SIG-M5 treated with dmso at 0.1 percent for 504 hours (cell line): Measurements from ENCODE around the gene SHB.

Experiments
- DNase-seq: peaks from one replicate; lab custom pipeline; 2025; ENCODE audit not compliant: unreplicated experiment; lab: John Stamatoyannopoulos, UW

Gene SHB

GRCh38 chr9:37992924-37993349 lies 76.1 kb downstream of the SHB start:
- peak; percentile 74 for DNase-seq

DNA sequence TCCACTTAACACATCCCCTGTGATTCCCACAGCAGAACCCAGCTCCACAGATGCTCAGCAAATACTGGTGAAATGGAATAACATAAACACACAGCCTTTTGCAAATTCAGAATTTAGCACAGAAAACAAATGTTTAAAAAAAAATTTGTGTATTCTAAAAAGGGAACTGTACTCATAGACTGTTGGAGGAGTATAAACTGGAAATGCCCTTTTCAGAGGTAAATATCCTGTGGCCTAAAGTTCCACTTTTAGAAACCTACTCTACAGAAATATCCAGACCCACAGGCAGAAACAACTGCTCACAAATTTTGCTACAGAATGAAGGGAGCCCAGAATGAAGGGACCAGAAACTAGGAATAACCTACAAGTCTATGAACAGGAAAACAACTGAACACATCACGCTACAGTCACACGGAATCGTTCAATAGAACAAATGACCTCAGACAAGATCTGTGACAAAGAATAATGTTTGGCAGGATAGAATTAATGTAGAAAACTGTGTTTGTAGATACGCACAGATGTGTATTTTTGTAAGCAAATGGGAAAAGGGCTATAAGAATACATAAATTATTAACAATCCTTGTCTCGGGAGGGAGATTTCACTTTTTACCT lies 78.5 kb downstream of the SHB start:
- DNase-seq, result no peak

GRCh38 chr9:37989701-37990100 lies 79.3 kb downstream of the SHB start:
- no peak for DNase-seq

GRCh38 chr9:37988602-37989001 lies 80.4 kb downstream of the SHB start:
- DNase-seq, result no peak

DNA sequence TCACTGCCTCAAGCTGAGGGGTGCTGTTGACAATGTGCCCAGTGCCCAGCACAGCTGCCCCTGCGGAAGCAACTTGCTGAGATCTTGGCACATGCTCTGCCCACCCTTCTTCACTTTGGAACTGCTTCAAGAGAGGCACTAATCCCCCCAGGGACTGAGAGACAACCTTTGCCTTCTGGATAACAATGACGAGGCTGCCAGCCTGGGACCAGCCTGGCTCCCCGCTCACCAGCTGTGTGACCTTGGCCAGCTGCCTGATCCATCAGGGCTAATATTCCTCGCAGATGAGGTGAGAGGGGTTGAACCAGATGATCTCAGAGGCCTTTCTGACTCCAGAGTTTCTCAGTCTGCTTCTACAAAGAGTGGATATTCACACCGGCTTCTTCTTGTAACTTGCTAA lies 81.0 kb downstream of the SHB start:
- DNase-seq, result no peak

GRCh38 chr9:37987467-37987981 lies 81.5 kb downstream of the SHB start:
- no peak for DNase-seq

- no peak for DNase-seq
These were observed 82.2 kb downstream of the SHB start for GRCh38 chr9:37986771-37987258.

GRCh38 chr9:37986001-37986400 lies 83.0 kb downstream of the SHB start:
- DNase-seq, result no peak

DNA sequence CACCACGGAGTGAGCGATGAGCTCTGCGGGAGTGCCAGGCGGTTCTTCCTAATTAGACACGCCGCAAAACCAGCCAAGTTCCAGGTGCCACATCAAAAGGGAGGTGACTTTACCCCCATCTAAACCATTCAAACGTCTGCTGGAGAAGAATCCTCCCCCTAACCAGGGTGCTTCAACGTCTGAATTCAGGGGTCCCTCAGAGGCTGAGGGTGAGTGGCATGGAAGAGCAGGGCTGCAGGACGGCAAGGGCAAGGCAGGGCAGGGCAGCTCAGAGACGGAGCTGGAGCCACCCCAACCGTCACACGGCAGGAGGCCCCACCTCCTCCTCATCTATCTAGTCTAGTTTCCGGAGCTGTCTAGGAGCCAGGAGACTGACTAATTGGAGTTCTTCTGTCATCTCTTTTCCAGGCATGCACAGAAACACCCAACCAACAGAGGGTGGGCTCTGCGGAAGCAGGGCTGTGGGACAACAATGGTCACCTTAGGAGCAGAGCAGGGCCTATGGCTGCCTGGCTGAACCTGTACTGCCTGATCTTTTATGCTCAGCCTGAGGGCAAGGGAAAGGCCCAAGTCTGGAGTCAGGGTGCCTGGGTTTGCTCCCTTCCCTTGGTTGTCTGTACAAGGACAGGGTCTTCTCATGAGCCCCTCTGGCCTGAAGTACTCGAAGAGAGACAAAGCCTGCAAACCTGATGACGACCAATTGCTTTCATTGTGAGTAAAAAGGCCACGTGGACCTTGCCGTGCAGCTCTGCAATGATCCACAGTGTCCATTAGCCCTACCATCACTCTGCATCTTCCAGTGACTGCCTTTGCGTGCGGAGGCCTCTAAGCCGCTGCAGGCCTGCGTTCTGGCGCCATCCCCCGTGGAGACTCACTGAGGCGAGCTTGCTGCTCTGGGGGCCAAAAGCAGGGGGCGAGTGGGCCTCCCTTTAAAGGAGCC lies 84.1 kb downstream of the SHB start:
- no peak for DNase-seq

- DNase-seq, result no peak
These were observed 84.8 kb downstream of the SHB start for GRCh38 chr9:37984278-37984671.

DNA sequence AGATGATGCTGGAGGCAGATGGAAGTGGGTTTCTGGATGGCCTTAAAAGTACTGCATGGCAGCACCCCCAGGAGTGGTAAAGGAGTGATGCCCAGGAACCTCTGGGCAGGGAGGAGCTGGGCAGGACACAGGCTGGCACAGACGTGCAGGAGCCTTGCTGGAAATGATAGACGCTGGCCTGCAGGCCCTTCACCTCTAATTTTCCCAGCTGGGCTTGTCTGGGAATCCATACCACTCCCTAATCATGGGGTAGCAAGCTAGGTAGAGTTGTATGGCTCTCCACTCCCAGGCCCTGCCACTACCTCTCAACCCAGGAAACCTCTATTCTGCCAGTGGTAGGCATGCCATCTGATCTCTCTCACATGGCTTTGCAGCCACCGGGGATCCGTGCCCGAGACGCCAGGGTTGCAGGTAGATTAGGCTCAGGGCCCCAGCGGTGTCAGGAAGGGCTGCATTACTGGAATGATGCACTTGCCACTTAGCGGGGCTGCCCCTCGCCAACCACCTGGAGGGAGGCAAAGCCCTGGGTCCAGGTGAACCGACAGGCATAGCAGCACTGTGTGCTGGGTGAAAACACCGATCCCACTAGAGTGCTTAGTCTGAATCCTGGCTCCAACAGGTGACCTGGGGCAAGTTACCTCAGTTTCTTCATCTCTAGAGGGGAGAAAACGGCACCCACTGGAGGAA lies 85.5 kb downstream of the SHB start:
- no peak for DNase-seq

GRCh38 chr9:37979844-37980243 lies 89.2 kb downstream of the SHB start:
- no peak for DNase-seq

GRCh38 chr9:37978983-37979382 lies 90.0 kb downstream of the SHB start:
- DNase-seq, result no peak

GRCh38 chr9:37978481-37978864 lies 90.6 kb downstream of the SHB start:
- DNase-seq, result no peak

- no peak for DNase-seq
These were observed 91.1 kb downstream of the SHB start for GRCh38 chr9:37977851-37978480.

DNA sequence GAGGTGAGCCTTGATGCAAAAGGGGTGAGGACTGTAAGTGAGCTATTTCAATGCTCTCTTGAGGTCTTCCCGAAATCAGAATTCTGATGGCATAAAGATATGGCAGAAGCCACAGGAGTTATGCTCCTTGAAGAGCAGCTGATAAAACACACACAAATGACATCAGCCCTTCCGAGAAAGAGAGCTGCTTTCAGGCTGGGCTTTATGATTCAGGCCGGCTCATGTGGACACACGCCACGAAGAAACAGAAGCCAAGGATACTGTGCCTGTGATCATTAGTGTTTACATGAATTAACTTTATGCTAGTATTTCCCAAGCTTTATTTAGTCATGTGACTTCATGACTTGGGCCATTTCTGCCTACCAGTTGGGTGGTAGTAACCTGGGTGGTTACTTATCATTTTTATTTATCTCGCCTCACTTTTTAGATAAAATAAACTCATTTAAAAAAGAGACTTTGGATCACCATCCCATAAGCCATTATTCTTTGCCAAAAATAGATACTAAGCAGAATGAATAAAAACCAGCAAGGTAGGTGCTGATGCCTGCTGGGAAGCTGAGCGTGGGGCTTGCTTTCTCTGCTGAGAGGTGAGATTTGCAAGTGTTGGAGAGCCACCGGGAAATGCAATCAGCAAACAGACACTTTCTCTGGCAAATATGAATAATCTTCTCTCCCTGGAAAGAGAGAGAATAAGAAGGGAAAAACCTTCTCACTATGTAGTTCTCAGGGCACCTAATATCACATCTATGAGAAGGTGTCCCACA lies 92.1 kb downstream of the SHB start:
- DNase-seq, result no peak

GRCh38 chr9:37975639-37976038 lies 93.4 kb downstream of the SHB start:
- no peak for DNase-seq

GRCh38 chr9:37974506-37975173 lies 94.4 kb downstream of the SHB start:
- DNase-seq, result no peak

- DNase-seq, result no peak
These were observed 96.6 kb downstream of the SHB start for GRCh38 chr9:37972351-37972848.

DNA sequence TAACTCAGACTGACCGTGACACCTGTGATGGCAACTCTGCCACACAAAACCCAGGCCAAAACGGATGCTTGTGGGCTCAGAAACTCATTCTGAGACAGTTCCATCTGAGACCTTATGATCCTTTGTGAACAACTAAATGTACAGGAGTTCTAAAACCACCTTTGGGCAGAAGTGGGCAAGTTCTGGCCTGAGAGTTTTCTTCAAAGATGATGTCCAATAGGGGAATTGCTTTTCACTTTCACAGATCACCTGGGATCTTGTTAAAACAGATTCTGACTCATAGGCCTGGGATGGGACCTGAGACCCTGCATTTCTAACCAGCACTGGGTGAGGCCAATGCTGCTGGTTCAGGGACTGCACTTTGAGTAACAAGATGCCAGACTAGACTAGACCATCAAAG lies 97.3 kb downstream of the SHB start:
- DNase-seq, result no peak
